HG03442 (cell line): ENCODE results near the gene ZYX.

Experiments used
- ATAC-seq: cut with Tn5 transposase; IDR thresholded peaks from one replicate; pipeline ENCODE4 v1.9.1; 2021; ENCODE audit warnings: mild to moderate bottlenecking, moderate library complexity; ENCODE audit not compliant: unreplicated experiment

The ZYX gene

GRCh38 chr7:143380646-143381426, at the start of gene ZYX:
Gene ZYX (plus strand): TSS chr7:143381345. CDS start chr7:143381572, 227 bp downstream.
- peak; percentile 74 for ATAC-seq

- no peak for ATAC-seq
Observed at GRCh38 chr7:143334244-143334643, 46.9 kb upstream of the ZYX start.

GRCh38 chr7:143337216-143337615, 43.9 kb upstream of the ZYX start:
- no peak for ATAC-seq

GRCh38 chr7:143341842-143342241, 39.3 kb upstream of the ZYX start:
- no peak for ATAC-seq

GRCh38 chr7:143343596-143343995, 37.5 kb upstream of the ZYX start:
- ATAC-seq: no peak

GRCh38 chr7:143345428-143345900, 35.7 kb upstream of the ZYX start:
- ATAC-seq: peak; percentile 85

GRCh38 chr7:143346018-143346417, 35.1 kb upstream of the ZYX start:
- no peak for ATAC-seq

GRCh38 chr7:143347950-143348349, 33.2 kb upstream of the ZYX start:
- no peak for ATAC-seq

GRCh38 chr7:143351060-143351459, 30.1 kb upstream of the ZYX start:
- no peak for ATAC-seq

GRCh38 chr7:143351574-143351973, 29.6 kb upstream of the ZYX start:
- no peak for ATAC-seq

- ATAC-seq: no peak
Observed at GRCh38 chr7:143352531-143353002, 28.6 kb upstream of the ZYX start.

GRCh38 chr7:143354376-143354775, 26.8 kb upstream of the ZYX start:
- no peak for ATAC-seq

- ATAC-seq: no peak
Observed at GRCh38 chr7:143354965-143355364, 26.2 kb upstream of the ZYX start.

- ATAC-seq: no peak
Observed at GRCh38 chr7:143355450-143356385, 25.4 kb upstream of the ZYX start.

GRCh38 chr7:143356414-143357050, 24.6 kb upstream of the ZYX start:
- ATAC-seq: no peak

- no peak for ATAC-seq
Observed at GRCh38 chr7:143358626-143359025, 22.5 kb upstream of the ZYX start.

GRCh38 chr7:143359771-143360353, 21.3 kb upstream of the ZYX start:
- no peak for ATAC-seq

- ATAC-seq: no peak
Observed at GRCh38 chr7:143360788-143361551, 20.2 kb upstream of the ZYX start.

GRCh38 chr7:143361552-143362130, 19.5 kb upstream of the ZYX start:
- no peak for ATAC-seq
